Measurements from ENCODE around the gene SEC23A. TPM values are rescaled to one million over a fixed set of nuclear protein-coding genes. Genes with fewer than 3 reads are reported as not detected.
"Not testable (repeated sequence)": the region's sequence is repeated elsewhere in the genome, so short reads cannot be mapped to it uniquely, and the experiment has no call there.

Gene SEC23A
- total RNA-seq, 1 donor from 2014 or later = 137 TPM

GRCh38 chr14:39029789-39030188 lies 73.2 kb downstream of the SEC23A start:
- no peak for DNase-seq

- DNase-seq = no peak
Observed at GRCh38 chr14:39028620-39029019, 74.4 kb downstream of the SEC23A start.

GRCh38 chr14:39025810-39026627 lies 77.0 kb downstream of the SEC23A start:
- no peak for DNase-seq

GRCh38 chr14:39025250-39025809 lies 77.7 kb downstream of the SEC23A start:
- DNase-seq = no peak

GRCh38 chr14:39023939-39024871 lies 78.8 kb downstream of the SEC23A start:
- DNase-seq = no peak

GRCh38 chr14:39017096-39018016 lies 85.7 kb downstream of the SEC23A start:
- DNase-seq = not testable (repeated sequence)

- no peak for DNase-seq
Observed at GRCh38 chr14:39016733-39017095, 86.3 kb downstream of the SEC23A start.

- DNase-seq = no peak
Observed at GRCh38 chr14:39015964-39016577, 87.0 kb downstream of the SEC23A start.

- no peak for DNase-seq
Observed at GRCh38 chr14:39015360-39015961, 87.6 kb downstream of the SEC23A start.

GRCh38 chr14:39014460-39014859 lies 88.6 kb downstream of the SEC23A start:
- no peak for DNase-seq

- not testable (repeated sequence) for DNase-seq
Observed at GRCh38 chr14:39008965-39009364, 94.1 kb downstream of the SEC23A start.

- no peak for DNase-seq
Observed at GRCh38 chr14:39006721-39007410, 96.2 kb downstream of the SEC23A start.

GRCh38 chr14:39005044-39005880 lies 97.8 kb downstream of the SEC23A start:
- no peak for DNase-seq

- DNase-seq = no peak
Observed at GRCh38 chr14:38999949-39000348, 103.1 kb downstream of the SEC23A start.

GRCh38 chr14:38994731-38995130 lies 108.3 kb downstream of the SEC23A start:
- no peak for DNase-seq

GRCh38 chr14:38993981-38994380 lies 109.1 kb downstream of the SEC23A start:
- DNase-seq = no peak

- no peak for DNase-seq
Observed at GRCh38 chr14:38992067-38992844, 110.8 kb downstream of the SEC23A start.

GRCh38 chr14:38991299-38991698 lies 111.7 kb downstream of the SEC23A start:
- no peak for DNase-seq

All from occipital lobe (tissue), 2 donors.